HCT116 (cell line): ENCODE data around the gene SLC16A4. TPM values are rescaled to one million over a fixed set of nuclear protein-coding genes. Genes with fewer than 3 reads are reported as not detected.

Experiments
- ATAC-seq: fragments of 200-7000 bp; cut with Tn5 transposase; 2 replicates; pipeline ENCODE4 v1.9.1; 2020; ENCODE audit warnings: mild to moderate bottlenecking, moderate library complexity
- BruUV-seq: library from RNA; stranded (reverse); fragments of 400-500 nt; replicated peaks from 2 replicates; lab custom pipeline; 2021; lab: Mats Ljungman, UMichigan
- CTCF ChIA-PET: fragments of 300-600 bp; sonication (Branson Sonifier 250); formaldehyde crosslinking; loops from one replicate; lab custom pipeline; 2021; ENCODE audit warnings: antibody characterized with exemption; lab: Charles Lee
- POLR2A ChIA-PET: fragments of 300-600, 350-600 bp; sonication (Branson Sonifier 250); formaldehyde crosslinking; loops from one replicate; lab custom pipeline; 2021; ENCODE audit warnings: antibody characterized with exemption; lab: Charles Lee
- RAD21 ChIA-PET, 2 experiments: fragments of 300-600 bp; sonication (Branson Sonifier 250); formaldehyde crosslinking; loops; one replicate each; lab custom pipeline; 2023; ENCODE audit warnings: low total read pairs in 2 of 2; ENCODE audit not compliant: uncharacterized antibody in 2 of 2, unreplicated experiment in 2 of 2, low non-redundant PET in 1 of 2; lab: Charles Lee
- DNase-seq: peaks from one replicate; pipeline ENCODE4 v3.0.0-alpha.2; 2010; ENCODE audit warnings: low read depth, low spot score
- H2AFZ ChIP-seq: fragments of 200-600 bp; shearing (Covaris generic), sonication (generic); 2 replicates; pipeline ENCODE4 v1.6.1; 2017; ENCODE audit warnings: low read depth, mixed run types, mixed read lengths, antibody characterized with exemption, low read length; ENCODE audit not compliant: poor library complexity, severe bottlenecking
- H3K27ac ChIP-seq: 2 replicates; pipeline ENCODE4 v1.5.1; 2012; ENCODE audit warnings: low read depth, low read length
- H3K27me3 ChIP-seq: fragments of 200-600 bp; sonication (generic); 2 replicates; pipeline ENCODE4 v1.6.1; 2016; ENCODE audit warnings: mixed run types, low read length, mixed read lengths; ENCODE audit not compliant: insufficient read depth
- H3K36me3 ChIP-seq, 2 experiments: fragments of 200-500 bp in 1 of 2; fragments of 200-600 bp in 1 of 2; sonication (Bioruptor generic) in 1 of 2; sonication (generic) in 1 of 2; 2 replicates each; pipeline versions ENCODE4 v1.5.1 to v1.6.1; 2014 to 2016; ENCODE audit warnings: low read length in 2 of 2, inconsistent platforms in 1 of 2, mixed read lengths in 1 of 2, mixed run types in 1 of 2; ENCODE audit not compliant: insufficient read depth in 2 of 2, control insufficient read depth in 1 of 2
- H3K4me1 ChIP-seq, 2 experiments: fragments of 200-600 bp in 1 of 2; sonication (generic) in 1 of 2; 2 replicates each; pipeline versions ENCODE4 v1.5.1 to v1.6.1; 2012 to 2017; ENCODE audit warnings: low read length in 2 of 2, inconsistent platforms in 1 of 2, mild to moderate bottlenecking in 1 of 2, mixed read lengths in 1 of 2, mixed run types in 1 of 2, moderate library complexity in 1 of 2; ENCODE audit not compliant: insufficient read depth in 2 of 2, control insufficient read depth in 1 of 2
- H3K4me2 ChIP-seq: fragments of 200-600 bp; sonication (generic); 2 replicates; pipeline ENCODE4 v1.6.1; 2017; ENCODE audit warnings: mixed run types, low read length, mixed read lengths
- H3K4me3 ChIP-seq, 2 experiments: fragments of 200-600 bp in 1 of 2; sonication (generic) in 1 of 2; replicated peaks in 1 of 2; 2 replicates each; pipeline ENCODE4 v1.5.1; 2011 to 2016; ENCODE audit warnings: low read length in 2 of 2, control low read depth in 1 of 2, low read depth in 1 of 2, mild to moderate bottlenecking in 1 of 2, mixed read lengths in 1 of 2, mixed run types in 1 of 2
- H3K79me2 ChIP-seq: fragments of 200-600 bp; sonication (generic); 2 replicates; pipeline ENCODE4 v1.6.1; 2017; ENCODE audit warnings: mild to moderate bottlenecking, mixed run types, low read length, moderate library complexity, mixed read lengths; ENCODE audit not compliant: insufficient read depth
- H3K9ac ChIP-seq: fragments of 200-600 bp; sonication (generic); 2 replicates; pipeline ENCODE4 v1.6.1; 2016; ENCODE audit warnings: low read length, mixed read lengths
- H3K9me2 ChIP-seq: fragments of 200-600 bp; sonication (generic), shearing (Covaris generic); 2 replicates; pipeline ENCODE4 v1.6.1; 2017; ENCODE audit warnings: mixed run types, mild to moderate bottlenecking, moderate library complexity; ENCODE audit not compliant: insufficient read depth
- H3K9me3 ChIP-seq, 2 experiments: fragments of 200-500 bp in 1 of 2; fragments of 200-600 bp in 1 of 2; sonication (Bioruptor generic) in 1 of 2; sonication (generic) in 1 of 2; 2 replicates each; pipeline ENCODE4 v1.6.1; 2014 to 2017; ENCODE audit warnings: low read length in 2 of 2, mixed read lengths in 2 of 2, inconsistent platforms in 1 of 2, low read depth in 1 of 2, mild to moderate bottlenecking in 1 of 2, mixed run types in 1 of 2, moderate library complexity in 1 of 2; ENCODE audit not compliant: control insufficient read depth in 1 of 2, insufficient read depth in 1 of 2
- H4K20me1 ChIP-seq: fragments of 200-600 bp; sonication (generic), shearing (Covaris generic); 2 replicates; pipeline ENCODE4 v1.6.1; 2017; ENCODE audit warnings: mixed run types, mild to moderate bottlenecking, moderate library complexity; ENCODE audit not compliant: insufficient read depth
- CBX3 ChIP-seq: IDR thresholded peaks from 2 replicates; pipeline ENCODE4 v1.6.1; 2012; ENCODE audit warnings: low read depth
- CEBPB ChIP-seq: IDR thresholded peaks from 2 replicates; pipeline ENCODE4 v1.6.1; 2012; ENCODE audit warnings: low read depth
- ELF1 ChIP-seq: IDR thresholded peaks from 2 replicates; pipeline ENCODE4 v1.6.1; 2012; ENCODE audit warnings: low read depth, borderline replicate concordance
- EZH2 ChIP-seq: fragments of 200-600 bp; sonication (generic); IDR thresholded peaks from 2 replicates; pipeline ENCODE4 v1.6.1; 2017; ENCODE audit warnings: antibody characterized with exemption, mixed run types
- FOSL1 ChIP-seq: IDR thresholded peaks from 2 replicates; pipeline ENCODE4 v1.6.1; 2012; ENCODE audit warnings: low read depth
- JUND ChIP-seq: IDR thresholded peaks from 2 replicates; pipeline ENCODE4 v1.6.1; 2012
- POLR2AphosphoS5 ChIP-seq: IDR thresholded peaks from 2 replicates; pipeline ENCODE4 v1.6.1; 2011; ENCODE audit warnings: mild to moderate bottlenecking, low read depth, low read length, moderate library complexity
- RAD21 ChIP-seq: IDR thresholded peaks from 2 replicates; pipeline ENCODE4 v1.6.1; 2012; ENCODE audit warnings: low read depth, mild to moderate bottlenecking
- SIN3A ChIP-seq: IDR thresholded peaks from 2 replicates; pipeline ENCODE4 v1.6.1; 2012; ENCODE audit warnings: low read depth
- SRF ChIP-seq: IDR thresholded peaks from 2 replicates; pipeline ENCODE4 v1.6.1; 2012; ENCODE audit warnings: low read depth
- intact Hi-C: fragments of 100-400 bp; cut with micrococcal nuclease; formaldehyde crosslinking; loops from 2 replicates; pipeline ENCODE4 v1.10.0; 2022
- total RNA-seq: library from RNA; stranded (reverse); gene quantifications from one replicate; pipeline ENCODE4 v1.2.1, GENCODE V29; 2021; ENCODE audit not compliant: unreplicated experiment
- TF ChIP-seq, protein P1 (sequence below): IDR thresholded peaks from 2 replicates; pipeline ENCODE4 v1.6.1; 2011; ENCODE audit warnings: mild to moderate bottlenecking, low read length, moderate library complexity; ENCODE audit not compliant: insufficient replicate concordance; ENCODE audit errors: extremely low read depth
- TF ChIP-seq, protein P2 (sequence below), 3 experiments: fragments of 200-600 bp in 1 of 3; sonication (generic) in 1 of 3; IDR thresholded peaks in 2 of 3; conservative IDR thresholded peaks in 1 of 3; 2 replicates each; pipeline ENCODE4 v1.5.1; 2012 to 2017; ENCODE audit warnings: low read depth in 2 of 3, low read length in 2 of 3, antibody characterized with exemption in 1 of 3, borderline replicate concordance in 1 of 3, control low read depth in 1 of 3, mild to moderate bottlenecking in 1 of 3, mixed read lengths in 1 of 3, mixed run types in 1 of 3, moderate library complexity in 1 of 3; ENCODE audit not compliant: insufficient read depth in 1 of 3
- TF ChIP-seq, protein P3 (sequence below): IDR thresholded peaks from 2 replicates; pipeline ENCODE4 v1.6.1; 2012

SLC16A4 gene
- total RNA-seq, 1 experiment from 2014 or later: 0.20 TPM

DNA sequence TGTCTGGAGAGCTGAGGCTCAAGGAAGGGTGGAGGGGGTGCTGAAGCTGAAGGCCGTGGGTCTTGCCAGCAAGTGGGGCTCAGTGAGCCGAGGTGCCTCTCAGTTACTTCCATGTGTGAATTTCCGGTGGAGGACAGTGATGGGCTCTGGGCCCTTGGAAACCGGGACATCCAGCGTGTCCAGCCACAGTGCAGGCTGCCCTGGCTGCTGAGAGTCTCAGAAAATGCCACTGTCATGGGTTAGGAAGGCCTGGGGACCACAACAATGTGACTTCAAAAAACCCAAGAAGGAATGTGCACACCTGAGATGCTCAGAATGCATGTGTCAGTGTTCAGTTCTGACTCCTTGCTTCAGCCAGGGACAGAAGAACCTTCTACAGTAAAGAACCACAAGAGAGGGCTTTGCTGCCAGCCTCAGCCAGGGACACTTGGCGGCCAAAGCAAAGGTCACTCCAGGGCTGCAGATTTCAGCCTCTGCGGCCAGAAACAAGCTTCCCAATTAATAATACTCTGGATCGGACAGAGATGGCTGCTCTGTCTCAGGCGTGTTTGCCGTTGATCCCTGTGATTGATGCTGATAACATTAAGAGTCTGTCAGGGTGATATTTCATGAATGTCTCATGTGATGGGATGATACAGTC lies 29.3 kb upstream of the SLC16A4 start:
- no peak for ATAC-seq
- intact Hi-C loops: no loop called here
- H3K9ac ChIP-seq: no peak overlapping the region
- CTCF ChIA-PET: no interaction called here
- no peaks in the 10 kb centered on the region for H4K20me1 ChIP-seq
- RAD21 ChIA-PET: no interaction called here
- H3K9me3 ChIP-seq: no peaks in the 10 kb centered on the region
- H3K4me1 ChIP-seq: peaks cover 0 to 7% of the 10 kb centered on the region in 2 experiments; a peak in 1 of 4 replicates
- H3K36me3 ChIP-seq: no peaks in the 10 kb centered on the region
- DNase-seq: no peak
- H2AFZ ChIP-seq: no peak overlapping the region
- H3K27me3 ChIP-seq: no peaks in the 10 kb centered on the region
- no peak overlapping the region for H3K4me3 ChIP-seq
- TF ChIP-seq CEBPB: no peak
- TF ChIP-seq, protein P1, sequence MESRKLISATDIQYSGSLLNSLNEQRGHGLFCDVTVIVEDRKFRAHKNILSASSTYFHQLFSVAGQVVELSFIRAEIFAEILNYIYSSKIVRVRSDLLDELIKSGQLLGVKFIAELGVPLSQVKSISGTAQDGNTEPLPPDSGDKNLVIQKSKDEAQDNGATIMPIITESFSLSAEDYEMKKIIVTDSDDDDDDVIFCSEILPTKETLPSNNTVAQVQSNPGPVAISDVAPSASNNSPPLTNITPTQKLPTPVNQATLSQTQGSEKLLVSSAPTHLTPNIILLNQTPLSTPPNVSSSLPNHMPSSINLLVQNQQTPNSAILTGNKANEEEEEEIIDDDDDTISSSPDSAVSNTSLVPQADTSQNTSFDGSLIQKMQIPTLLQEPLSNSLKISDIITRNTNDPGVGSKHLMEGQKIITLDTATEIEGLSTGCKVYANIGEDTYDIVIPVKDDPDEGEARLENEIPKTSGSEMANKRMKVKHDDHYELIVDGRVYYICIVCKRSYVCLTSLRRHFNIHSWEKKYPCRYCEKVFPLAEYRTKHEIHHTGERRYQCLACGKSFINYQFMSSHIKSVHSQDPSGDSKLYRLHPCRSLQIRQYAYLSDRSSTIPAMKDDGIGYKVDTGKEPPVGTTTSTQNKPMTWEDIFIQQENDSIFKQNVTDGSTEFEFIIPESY: no peak
- no peak for TF ChIP-seq CBX3
- no peak for TF ChIP-seq RAD21
- no peak for TF ChIP-seq EZH2
- no peak for TF ChIP-seq ELF1
- H3K79me2 ChIP-seq: no peaks in the 10 kb centered on the region
- BruUV-seq: no TSS peak
- H3K27ac ChIP-seq: no peak overlapping the region
- H3K4me2 ChIP-seq: no peak overlapping the region
- POLR2A ChIA-PET: no interaction called here
- no peaks in the 10 kb centered on the region for H3K9me2 ChIP-seq

- POLR2A ChIA-PET: no interaction called here
- no peaks in the 10 kb centered on the region for H3K79me2 ChIP-seq
- intact Hi-C loops: no loop called here
- no peaks in the 10 kb centered on the region for H3K9me2 ChIP-seq
- no peaks in the 10 kb centered on the region for H3K27me3 ChIP-seq
- no peaks in the 10 kb centered on the region for H4K20me1 ChIP-seq
- no peak overlapping the region for H3K4me3 ChIP-seq
- RAD21 ChIA-PET: no interaction called here
- no peak for DNase-seq
- CTCF ChIA-PET: no interaction called here
- no peak overlapping the region for H2AFZ ChIP-seq
- peaks cover 0 to 7% of the 10 kb centered on the region in 2 experiments; a peak in 1 of 4 replicates for H3K4me1 ChIP-seq
- no peak overlapping the region for H3K27ac ChIP-seq
- no peak overlapping the region for H3K9ac ChIP-seq
- no peaks in the 10 kb centered on the region for H3K36me3 ChIP-seq
- no peak for ATAC-seq
- no TSS peak for BruUV-seq
- no peak overlapping the region for H3K4me2 ChIP-seq
- no peaks in the 10 kb centered on the region for H3K9me3 ChIP-seq
- no peak for TF ChIP-seq JUND
- TF ChIP-seq CEBPB: no peak
- TF ChIP-seq EZH2: no peak
- no peak for TF ChIP-seq FOSL1
- TF ChIP-seq POLR2AphosphoS5: no peak
- TF ChIP-seq SIN3A: no peak
- TF ChIP-seq CBX3: no peak
- no peak for TF ChIP-seq ELF1
- no peak for TF ChIP-seq SRF
- TF ChIP-seq, protein P2, sequence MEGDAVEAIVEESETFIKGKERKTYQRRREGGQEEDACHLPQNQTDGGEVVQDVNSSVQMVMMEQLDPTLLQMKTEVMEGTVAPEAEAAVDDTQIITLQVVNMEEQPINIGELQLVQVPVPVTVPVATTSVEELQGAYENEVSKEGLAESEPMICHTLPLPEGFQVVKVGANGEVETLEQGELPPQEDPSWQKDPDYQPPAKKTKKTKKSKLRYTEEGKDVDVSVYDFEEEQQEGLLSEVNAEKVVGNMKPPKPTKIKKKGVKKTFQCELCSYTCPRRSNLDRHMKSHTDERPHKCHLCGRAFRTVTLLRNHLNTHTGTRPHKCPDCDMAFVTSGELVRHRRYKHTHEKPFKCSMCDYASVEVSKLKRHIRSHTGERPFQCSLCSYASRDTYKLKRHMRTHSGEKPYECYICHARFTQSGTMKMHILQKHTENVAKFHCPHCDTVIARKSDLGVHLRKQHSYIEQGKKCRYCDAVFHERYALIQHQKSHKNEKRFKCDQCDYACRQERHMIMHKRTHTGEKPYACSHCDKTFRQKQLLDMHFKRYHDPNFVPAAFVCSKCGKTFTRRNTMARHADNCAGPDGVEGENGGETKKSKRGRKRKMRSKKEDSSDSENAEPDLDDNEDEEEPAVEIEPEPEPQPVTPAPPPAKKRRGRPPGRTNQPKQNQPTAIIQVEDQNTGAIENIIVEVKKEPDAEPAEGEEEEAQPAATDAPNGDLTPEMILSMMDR (IDR thresholded peaks at IDR 0.05 in 2 of 3, conservative IDR thresholded peaks at IDR 0.05 in 1 of 3; ENCODE audit: borderline replicate concordance in 1 of 3, insufficient read depth in 1 of 3, low read depth in 2 of 3, low read length in 2 of 3): no peak
- TF ChIP-seq, protein P1: no peak
- TF ChIP-seq, protein P3, sequence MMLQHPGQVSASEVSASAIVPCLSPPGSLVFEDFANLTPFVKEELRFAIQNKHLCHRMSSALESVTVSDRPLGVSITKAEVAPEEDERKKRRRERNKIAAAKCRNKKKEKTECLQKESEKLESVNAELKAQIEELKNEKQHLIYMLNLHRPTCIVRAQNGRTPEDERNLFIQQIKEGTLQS: no peak
These were observed 27.9 kb upstream of the SLC16A4 start for GRCh38 chr1:110418729-110419128.
